Measurements from ENCODE around the gene KCNH3. TPM values are rescaled to one million over a fixed set of nuclear protein-coding genes. Genes with fewer than 3 reads are reported as not detected.

Gene KCNH3
- total and polyA plus RNA-seq, 2 of the 13 experiments (the other 11 are each of a cell fraction or from before 2014, with no cell fraction given), result 0.01 to 0.07 TPM

GRCh38 chr12:49548822-49549648 is 10.2 kb downstream of the KCNH3 start:
- no peak for DNase-seq (ENCODE audit: low spot score)
- Histone ChIP-seq H3K79me2 (ENCODE audit: insufficient read depth, low read length) (no peaks in the 10 kb centered on the region), H2AFZ (ENCODE audit: low read length) (no peak overlapping the region), H3K4me1 (ENCODE audit: insufficient read depth, low read length) (peaks cover 74% of the 10 kb centered on the region), H3K4me3 (replicated peaks in 1 of 3; ENCODE audit: insufficient read depth in 1 of 3, low read depth in 2 of 3, low read length in 3 of 3) (no peak overlapping the region), H3K27ac (ENCODE audit: extremely low read length, insufficient read depth, low read length) (no peak overlapping the region), H3K36me3 (replicated peaks in 1 of 2; ENCODE audit: control insufficient read depth in 1 of 2, insufficient read depth in 2 of 2, low read length in 2 of 2) (no peaks in the 10 kb centered on the region), H3K9me3 (ENCODE audit: low read length) (no peaks in the 10 kb centered on the region), H4K20me1 (ENCODE audit: insufficient read depth, low read length) (no peaks in the 10 kb centered on the region), H3K4me2 (ENCODE audit: low read depth, low read length) (no peak overlapping the region), H3K27me3 (ENCODE audit: control insufficient read depth in 1 of 2, insufficient read depth in 2 of 2, low read length in 2 of 2) (peaks cover 1 to 3% of the 10 kb centered on the region in 2 experiments; a peak in 1 of 5 replicates), H3K9ac (ENCODE audit: insufficient read depth, low read depth, low read length) (no peak overlapping the region)
- CTCF ChIA-PET (ENCODE audit: low intra/inter-chr PET ratio, low total read pairs), result no interaction called here
- in situ Hi-C loops (cut with HindIII; ENCODE audit: extremely low pct_ligation_motif_present, low pct_unique_long_range_greater_than_20kb), result no loop called here
- FAIRE-seq, result no peak
- POLR2A ChIA-PET, result no interaction called here
- TF ChIP-seq MATR3 (CRISPR knock-in tag; IDR thresholded peaks at IDR 0.05) (no peak), ZBTB38 (CRISPR knock-in tag; IDR thresholded peaks at IDR 0.05) (0 out of 2 replicates have a peak, but pooled peaks have one; percentile 29)
- WGBS (ENCODE audit: low lambda C conversion rate), result 95% methylated on average over 44 of the region's 70 CpGs
- BruUV-seq (replicated peaks), result no TSS peak
- no peak for ATAC-seq
- intact Hi-C loops (cut with micrococcal nuclease; ENCODE audit: unreplicated experiment), result no loop called here

GRCh38 chr12:49549735-49550692 is 11.2 kb downstream of the KCNH3 start:
- in situ Hi-C loops (cut with HindIII; ENCODE audit: extremely low pct_ligation_motif_present, low pct_unique_long_range_greater_than_20kb) (no loop called here), intact Hi-C loops (cut with micrococcal nuclease; ENCODE audit: unreplicated experiment) (no loop called here)
- Histone ChIP-seq H3K9ac (ENCODE audit: insufficient read depth, low read depth, low read length) (no peak overlapping the region), H3K79me2 (ENCODE audit: insufficient read depth, low read length) (no peaks in the 10 kb centered on the region), H3K9me3 (ENCODE audit: low read length) (no peaks in the 10 kb centered on the region), H3K4me2 (ENCODE audit: low read depth, low read length) (peak overlapping the region; percentile 55), H3K27ac (ENCODE audit: extremely low read length, insufficient read depth, low read length) (peak overlapping the region; percentile 57), H3K27me3 (ENCODE audit: control insufficient read depth in 1 of 2, insufficient read depth in 2 of 2, low read length in 2 of 2) (0 out of 5 replicates have a peak, but pooled peaks cover 0 to 1% of the 10 kb centered on the region in 2 experiments), H3K36me3 (replicated peaks in 1 of 2; ENCODE audit: control insufficient read depth in 1 of 2, insufficient read depth in 2 of 2, low read length in 2 of 2) (no peaks in the 10 kb centered on the region), H4K20me1 (ENCODE audit: insufficient read depth, low read length) (no peaks in the 10 kb centered on the region), H3K4me1 (ENCODE audit: insufficient read depth, low read length) (peaks cover 64% of the 10 kb centered on the region), H3K4me3 (replicated peaks in 1 of 3; ENCODE audit: insufficient read depth in 1 of 3, low read depth in 2 of 3, low read length in 3 of 3) (peak overlapping the region in 1 of 3 experiments; percentile 34; a peak in 2 of 6 replicates), H2AFZ (ENCODE audit: low read length) (no peak overlapping the region)
- FAIRE-seq (no peak), DNase-seq (ENCODE audit: low spot score) (no peak), ATAC-seq (peak; percentile 12)
- CTCF ChIA-PET (ENCODE audit: low intra/inter-chr PET ratio, low total read pairs), result no interaction called here
- POLR2A ChIA-PET, result interaction anchor here (0.9 to 2.0 kb wide), 7 partner anchors 10 to 183 kb away, joined by 3 to 11 read pairs (median 4); partner anchors contain the start of genes MCRS1 and SPATS2
- no TSS peak for BruUV-seq (replicated peaks)
- 72% methylated on average over 20 of the region's 28 CpGs for WGBS (ENCODE audit: low lambda C conversion rate)
- peak; percentile 21; the same call in 1 of the 2 replicates for TF ChIP-seq ZBTB33 (CRISPR knock-in tag; IDR thresholded peaks at IDR 0.05)
- no peak for TF ChIP-seq NFAT5 (CRISPR knock-in tag; IDR thresholded peaks at IDR 0.05)
- no peak for TF ChIP-seq ZNF577 (CRISPR knock-in tag; IDR thresholded peaks at IDR 0.05; ENCODE audit: borderline replicate concordance, low read depth)

All from HepG2 (cell line).